K562 (cell line): ENCODE data around the gene CCDC136. TPM values are rescaled to one million over a fixed set of nuclear protein-coding genes. Genes with fewer than 3 reads are reported as not detected.
A peak's percentile ranks its signal among the peaks of the same experiment; 100 is the strongest.

ENCODE experiments used
- CBX1 ChIP-seq: sonication (generic); IDR thresholded peaks from 2 replicates; pipeline ENCODE4 v1.6.1; 2016; ENCODE audit warnings: antibody characterized with exemption, low read depth, mild to moderate bottlenecking
- CREB3L1 ChIP-seq: fragments of 450-650 bp; IDR thresholded peaks from 2 replicates; pipeline ENCODE4 v1.6.1; 2014; ENCODE audit warnings: low read depth, mild to moderate bottlenecking, moderate library complexity, borderline replicate concordance
- CTCFL ChIP-seq: IDR thresholded peaks from 2 replicates; pipeline ENCODE4 v1.6.1; 2011; ENCODE audit warnings: borderline replicate concordance, low read depth, mild to moderate bottlenecking, moderate library complexity, low read length; ENCODE audit not compliant: insufficient read depth, poor library complexity, severe bottlenecking
- HMGN3 ChIP-seq: IDR thresholded peaks from 2 replicates; pipeline ENCODE4 v1.6.1; 2011; ENCODE audit warnings: borderline replicate concordance, low read depth, mild to moderate bottlenecking, mixed read lengths, low read length; ENCODE audit not compliant: insufficient read length; ENCODE audit errors: extremely low read depth
- IFI16 ChIP-seq: fragments of 250-450 bp; sonication (Bioruptor Pico); IDR thresholded peaks from 2 replicates; pipeline ENCODE4 v2.1.2; 2022; ENCODE audit warnings: mild to moderate bottlenecking, inconsistent platforms
- MBD1 ChIP-seq: fragments of 250-450 bp; sonication (Bioruptor Pico); IDR thresholded peaks from 2 replicates; pipeline ENCODE4 v1.8.0; 2022; ENCODE audit warnings: inconsistent platforms
- PHF20 ChIP-seq: fragments of 450-650 bp; IDR thresholded peaks from 2 replicates; pipeline ENCODE4 v1.6.1; 2018; ENCODE audit not compliant: partially characterized antibody
- POLR2A ChIP-seq: fragments of 450-650 bp; conservative IDR thresholded peaks from 2 replicates; pipeline ENCODE4 v1.6.1; 2016
- POLR3G ChIP-seq: IDR thresholded peaks from 2 replicates; pipeline ENCODE4 v1.6.1; 2011; ENCODE audit not compliant: insufficient read length, insufficient replicate concordance; ENCODE audit errors: extremely low read depth
- SNAPC5 ChIP-seq: fragments of 250-450 bp; sonication (Bioruptor Pico); IDR thresholded peaks from 2 replicates; pipeline ENCODE4 v1.8.0; 2021; ENCODE audit warnings: moderate library complexity, mild to moderate bottlenecking, inconsistent platforms
- TEAD2 ChIP-seq: fragments of 450-650 bp; IDR thresholded peaks from 2 replicates; pipeline ENCODE4 v1.6.1; 2016; ENCODE audit warnings: missing genetic modification characterization, control low read depth, missing compliant biosample characterization
- USF2 ChIP-seq: sonication (generic); formaldehyde crosslinking; IDR thresholded peaks from 2 replicates; pipeline ENCODE4 v1.5.0; 2020; ENCODE audit warnings: missing genetic modification reagents
- ZNF398 ChIP-seq: fragments of 250-450 bp; sonication (Bioruptor Pico); IDR thresholded peaks from 2 replicates; pipeline ENCODE4 v1.8.0; 2021; ENCODE audit warnings: moderate library complexity, mild to moderate bottlenecking, inconsistent platforms
- ZNF41 ChIP-seq: fragments of 250-450 bp; sonication (Bioruptor Pico); conservative IDR thresholded peaks from 2 replicates; pipeline ENCODE4 v1.4.0; 2020; ENCODE audit warnings: mild to moderate bottlenecking
- polyA plus RNA-seq, 8 experiments: library from polyadenylated mRNA; depleted of rRNA in 4 of 8; stranded (reverse) in 5 of 8; unstranded in 3 of 8; fragments of >200 nt; fragmentation: Nextera tagmentation in 2 of 8; fragmentation: Illumina TruSeq in 1 of 8; extraction: Ambion mirVana in 2 of 8; extraction: Trizol in 1 of 8; gene quantifications; 2 replicates each; pipeline versions ENCODE4 v1.2.1 to v1.2.3, GENCODE V29; 2011 to 2014; ENCODE audit warnings: inconsistent platforms in 1 of 8, missing spikeins in 1 of 8
- total RNA-seq, 7 experiments: library from RNA; depleted of rRNA in 6 of 7; stranded (reverse); fragments of >200 nt in 6 of 7; fragmentation: Illumina TruSeq in 2 of 7; extraction: Trizol in 2 of 7; gene quantifications; 2 replicates each; pipeline versions ENCODE4 v1.2.1 to v1.2.3, GENCODE V29; 2011 to 2021; ENCODE audit warnings: low replicate concordance in 1 of 7

CCDC136 gene
- total and polyA plus RNA-seq, 9 of the 15 experiments (the other 6 are each of a cell fraction or from before 2014, with no cell fraction given): 2.4 to 40.8 (median 26.5) TPM

- no peak for TF ChIP-seq USF2 (CRISPR knock-in tag)
- no peak for TF ChIP-seq ZNF41 (CRISPR knock-in tag)
- no peak for TF ChIP-seq ZNF398 (CRISPR knock-in tag)
- no peak for TF ChIP-seq IFI16 (CRISPR knock-in tag)
- TF ChIP-seq PHF20: no peak
- TF ChIP-seq MBD1 (CRISPR knock-in tag): no peak
- no peak for TF ChIP-seq CREB3L1
- no peak for TF ChIP-seq HMGN3
- TF ChIP-seq SNAPC5 (CRISPR knock-in tag): no peak
- no peak for TF ChIP-seq TEAD2
- TF ChIP-seq CBX1: no peak
- no peak for TF ChIP-seq CTCFL
- TF ChIP-seq POLR2A: peak; percentile 38; the same call in 1 of the 2 replicates
- no peak for TF ChIP-seq POLR3G
These were observed 15.9 kb upstream of the CCDC136 start, which contains the start of gene OPN1SW (continued) for GRCh38 chr7:128775744-128776474.
